GM18520 (cell line): ENCODE results near the gene TDRD9.
"Not testable (repeated sequence)": the region's sequence is repeated elsewhere in the genome, so short reads cannot be mapped to it uniquely, and the experiment has no call there.

Experiments
- ATAC-seq: cut with Tn5 transposase; IDR thresholded peaks from one replicate; pipeline ENCODE4 v1.9.1; 2021; ENCODE audit not compliant: unreplicated experiment

Gene TDRD9

GRCh38 chr14:103928011-103928890, at the start of gene TDRD9:
Gene TDRD9, plus strand, starts transcription at chr14:103928456. Its CDS starts 54 bp downstream, at chr14:103928510.
- ATAC-seq = no peak

GRCh38 chr14:103879118-103879569, 49.1 kb upstream of the TDRD9 start:
- no peak for ATAC-seq

DNA sequence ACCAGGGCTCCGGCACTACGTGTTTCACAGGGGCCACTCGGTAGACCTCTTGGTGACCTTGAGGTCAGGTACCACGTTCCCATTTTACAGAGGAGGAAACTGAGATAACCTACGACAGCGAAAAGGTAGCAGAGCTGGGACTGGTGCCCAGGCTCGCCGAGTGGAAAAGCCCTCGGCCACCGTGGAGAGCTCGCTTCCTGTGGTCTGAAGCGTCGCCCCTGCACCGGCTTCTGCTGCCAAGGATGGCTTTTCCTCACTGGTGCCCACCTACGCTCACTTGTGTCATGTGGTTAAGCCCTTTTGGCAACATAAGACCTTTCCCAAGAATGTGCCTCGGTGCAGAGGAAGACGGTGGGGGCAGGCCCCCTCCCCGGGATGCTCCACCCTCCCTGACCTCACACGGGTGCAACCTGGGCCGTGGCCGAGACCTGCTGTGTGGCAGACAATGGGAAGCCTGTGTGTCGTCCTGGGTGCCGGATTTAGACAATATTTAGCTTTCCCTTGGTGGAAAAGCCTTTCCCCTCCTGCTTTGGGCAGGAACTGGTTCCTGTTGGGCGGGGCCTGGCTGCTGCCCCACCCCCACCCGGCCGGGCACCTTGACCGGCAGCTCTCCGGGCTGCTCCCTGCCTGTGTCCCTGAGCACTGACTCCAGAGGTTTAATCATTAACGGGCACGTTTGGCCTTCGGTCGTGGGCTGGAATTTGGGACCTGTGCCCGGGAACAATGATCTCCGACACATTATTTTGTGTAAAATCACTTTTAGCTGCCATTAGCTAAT, 48.5 kb upstream of the TDRD9 start:
- ATAC-seq = no peak

DNA sequence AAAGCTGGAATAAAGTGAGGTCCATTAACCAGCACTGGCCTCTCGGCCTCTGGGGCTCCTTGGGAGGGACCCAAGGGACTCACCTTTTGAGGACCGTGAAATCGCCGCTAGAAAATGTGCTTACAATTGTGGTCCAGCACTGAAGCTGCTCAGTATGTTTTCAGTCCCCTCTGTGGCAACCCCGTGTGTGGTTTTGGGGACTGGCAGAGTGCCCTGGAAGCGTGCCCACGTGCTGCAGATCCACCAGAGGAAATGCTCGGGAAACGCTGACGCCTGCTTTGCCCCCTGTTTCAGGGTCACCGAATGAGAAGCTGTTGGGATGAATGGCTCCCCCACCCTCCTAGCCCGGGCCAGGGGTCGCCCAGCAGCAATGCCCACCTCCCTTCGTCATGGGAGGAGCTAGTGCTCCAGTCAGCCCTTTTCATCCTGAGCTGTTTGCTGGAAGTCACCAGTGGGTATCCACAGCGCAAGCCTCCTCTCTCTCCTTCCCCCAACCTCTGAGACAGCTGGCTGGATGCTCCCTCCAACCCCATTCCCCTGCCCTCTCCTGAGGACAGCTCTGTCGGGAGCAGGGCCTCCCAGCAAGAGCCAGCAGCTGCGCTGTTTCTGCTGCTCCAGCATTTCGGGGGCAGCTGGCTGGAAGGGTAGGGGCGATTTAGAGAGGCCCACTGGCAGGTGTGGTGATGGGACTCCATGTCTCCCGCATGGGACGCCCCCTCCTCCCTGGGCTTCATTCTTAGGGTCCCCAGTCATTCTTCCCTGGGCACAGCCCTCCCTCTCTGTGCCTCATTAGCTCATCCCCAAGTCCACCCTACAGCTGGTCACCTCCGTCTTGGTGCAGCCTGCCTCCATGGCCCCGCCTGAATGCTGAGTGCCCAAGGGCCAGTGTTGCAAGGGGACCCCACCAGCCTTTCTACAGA, 47.6 kb upstream of the TDRD9 start:
- no peak for ATAC-seq

DNA sequence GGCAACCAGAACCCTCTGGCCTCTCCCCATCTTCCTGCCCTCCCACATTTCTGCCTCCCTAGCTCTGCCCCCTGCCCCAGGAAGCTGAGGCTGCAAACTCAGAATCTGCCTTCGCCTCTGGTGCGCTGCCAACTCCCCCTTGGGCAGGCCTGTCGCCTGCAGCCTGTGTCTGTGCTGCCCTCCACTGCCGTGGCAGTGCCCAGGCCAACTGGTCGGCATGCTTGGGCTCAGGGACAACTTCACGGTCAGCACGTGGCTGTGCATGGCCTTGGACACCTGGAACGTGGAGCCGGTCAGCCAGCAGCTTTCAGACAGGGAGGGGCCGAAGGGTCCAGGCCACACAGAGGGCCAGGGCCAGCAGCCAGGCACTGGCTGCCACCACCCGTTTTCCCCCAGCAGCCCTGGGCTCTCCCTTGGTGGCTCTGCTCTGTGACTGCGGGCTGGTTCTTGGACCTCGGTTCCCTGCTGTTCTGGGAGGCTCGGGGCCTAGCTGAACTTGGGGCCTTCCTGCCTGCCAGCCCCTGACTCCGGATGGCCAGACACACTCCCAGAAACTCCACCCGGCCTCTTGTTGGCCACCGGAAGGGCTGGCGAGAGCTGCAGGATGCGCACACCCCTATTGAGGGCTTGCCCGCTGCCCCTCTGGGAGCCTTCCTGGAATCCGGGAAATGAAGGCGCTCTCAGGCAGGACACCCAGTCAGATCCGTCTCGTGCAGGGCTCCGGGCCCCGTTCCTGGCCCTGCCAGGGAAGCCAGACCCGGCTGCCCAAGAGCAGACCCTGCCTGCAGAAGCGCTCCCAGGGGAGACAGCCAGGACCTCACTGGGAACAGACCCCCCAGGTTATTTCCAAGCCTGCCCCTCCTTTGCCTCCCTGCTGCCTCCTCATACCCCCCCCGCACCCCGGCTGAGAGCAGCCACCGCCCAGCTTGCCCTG, 46.7 kb upstream of the TDRD9 start:
- no peak for ATAC-seq

DNA sequence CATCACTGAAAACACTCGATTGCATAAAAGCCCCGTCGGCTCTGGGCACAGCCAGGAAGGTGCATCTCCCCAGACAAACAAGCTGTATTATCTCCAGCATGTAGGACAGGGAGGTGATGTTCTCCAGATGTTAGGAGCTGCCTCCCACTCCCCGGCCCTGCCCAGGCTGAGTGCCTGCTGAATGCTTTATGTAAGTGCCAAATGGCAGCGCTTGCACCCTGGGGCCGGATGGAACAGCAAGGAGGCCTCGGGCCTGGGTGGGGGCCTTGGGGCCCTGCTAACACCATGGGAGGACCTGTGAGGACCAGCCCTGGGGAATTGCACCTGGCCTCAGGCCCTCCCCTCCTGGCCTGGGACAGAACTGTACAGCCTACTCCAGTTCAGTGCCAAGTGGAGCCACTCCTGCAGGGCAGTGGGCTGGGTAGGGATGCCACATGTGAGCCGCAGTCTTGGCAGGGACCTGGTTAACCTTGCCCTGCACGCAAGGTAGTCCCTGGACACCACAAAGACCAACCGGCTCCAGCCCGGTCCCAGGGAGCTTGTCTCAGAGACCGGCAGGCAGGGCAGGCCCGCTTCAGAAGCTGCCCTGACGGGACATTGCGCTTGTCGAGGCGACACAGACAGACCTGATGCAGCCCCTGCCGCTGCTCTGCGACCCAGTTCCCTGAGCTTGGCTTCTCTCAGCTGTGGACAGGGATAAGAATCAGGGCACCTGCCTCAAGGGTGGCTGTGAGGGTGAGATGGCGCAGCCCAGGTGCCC, 45.6 kb upstream of the TDRD9 start:
- ATAC-seq = no peak

GRCh38 chr14:103883263-103883523, 45.1 kb upstream of the TDRD9 start:
- ATAC-seq = no peak

GRCh38 chr14:103884854-103885253, 43.4 kb upstream of the TDRD9 start:
- no peak for ATAC-seq

- ATAC-seq = no peak
These were observed 42.7 kb upstream of the TDRD9 start for GRCh38 chr14:103885509-103885932.

GRCh38 chr14:103886304-103887169, 41.7 kb upstream of the TDRD9 start:
- no peak for ATAC-seq

- ATAC-seq = no peak
These were observed 41.1 kb upstream of the TDRD9 start for GRCh38 chr14:103887170-103887501.

DNA sequence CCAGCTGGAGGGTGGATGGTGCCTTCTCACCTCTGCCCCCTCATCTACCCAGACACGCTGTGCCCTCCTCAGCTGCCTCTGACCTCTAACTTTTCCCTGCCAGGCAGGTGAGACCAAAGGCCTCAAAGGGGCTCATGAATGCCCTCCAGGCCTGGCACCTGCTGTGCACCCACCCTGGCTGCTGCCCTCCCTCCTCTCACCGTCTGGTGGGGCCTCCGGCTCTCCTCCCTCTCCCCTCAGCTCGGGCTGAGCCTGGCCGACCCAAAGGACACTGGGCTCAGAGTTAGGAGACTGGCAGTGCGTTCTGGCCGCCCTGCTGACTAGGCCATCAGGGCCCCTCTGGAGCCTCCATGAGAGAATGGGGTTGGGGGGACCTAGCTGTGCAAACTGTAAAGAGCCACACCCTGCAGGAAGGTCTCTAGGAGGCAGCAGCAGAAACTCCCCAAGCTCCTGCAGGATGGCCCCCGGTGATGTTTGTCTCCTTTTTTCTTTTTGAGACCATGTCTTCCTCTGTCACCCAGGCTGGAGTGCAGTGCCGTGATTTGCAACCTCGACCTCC, 40.6 kb upstream of the TDRD9 start:
- no peak for ATAC-seq

GRCh38 chr14:103889002-103889312, 39.3 kb upstream of the TDRD9 start:
- ATAC-seq = not testable (repeated sequence)

GRCh38 chr14:103889313-103890051, 38.8 kb upstream of the TDRD9 start:
- ATAC-seq = no peak

DNA sequence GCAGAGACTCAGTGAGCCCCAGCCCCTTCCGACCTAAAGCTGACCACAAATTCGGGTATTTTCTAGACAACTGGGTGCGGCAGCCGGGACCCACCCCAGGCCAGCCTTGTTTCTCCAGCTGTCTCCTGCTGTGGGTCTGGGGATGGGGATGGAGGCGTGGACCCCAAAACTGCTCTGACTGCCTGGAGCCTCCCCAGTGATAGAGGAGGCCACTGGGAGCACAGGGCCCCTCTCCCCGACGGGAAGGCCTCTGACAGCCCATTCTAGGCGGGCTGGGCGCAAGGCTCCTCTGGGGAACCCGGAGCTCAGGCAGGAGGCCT, 38.2 kb upstream of the TDRD9 start:
- ATAC-seq = no peak

- no peak for ATAC-seq
These were observed 37.2 kb upstream of the TDRD9 start for GRCh38 chr14:103890821-103891666.

DNA sequence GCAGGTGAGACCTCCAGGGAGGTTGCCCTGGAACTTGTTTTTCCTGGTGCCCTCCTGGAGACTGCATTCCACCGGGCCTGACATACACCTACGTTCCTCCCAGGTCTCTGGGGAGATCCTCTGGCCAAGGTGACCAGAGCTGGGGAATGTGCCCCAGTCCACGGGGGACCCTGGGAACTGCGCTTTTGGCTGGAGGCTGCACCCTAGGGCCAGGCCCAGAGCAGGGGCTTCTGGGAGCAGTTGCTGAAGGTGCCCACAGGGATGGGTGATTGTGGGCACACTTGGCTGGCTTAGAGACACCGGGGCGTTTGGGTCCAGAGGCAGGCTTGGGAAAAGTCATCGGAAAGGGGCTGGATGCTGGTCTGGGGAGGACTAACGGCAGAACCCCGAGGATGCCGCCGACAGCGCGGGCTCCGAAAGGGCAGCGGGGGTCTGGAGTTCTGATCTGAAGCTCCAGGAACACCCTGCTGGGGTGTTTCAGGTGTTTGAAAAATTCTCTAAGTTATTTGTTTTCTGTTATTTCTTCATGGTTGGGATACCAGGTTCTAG, 36.5 kb upstream of the TDRD9 start:
- ATAC-seq = no peak
